Caco-2 (cell line): ENCODE results near the gene NDUFC2. TPM values are rescaled to one million over a fixed set of nuclear protein-coding genes. Genes with fewer than 3 reads are reported as not detected.

ENCODE experiments used
- BruUV-seq: library from RNA; stranded (reverse); fragments of 400-500 nt; replicated peaks from 2 replicates; lab custom pipeline; 2021; lab: Mats Ljungman, UMichigan
- CTCF ChIA-PET: fragments of 300-600 bp; sonication (Branson Sonifier 250); formaldehyde crosslinking; loops from one replicate; lab custom pipeline; 2022; ENCODE audit warnings: antibody characterized with exemption; lab: Charles Lee
- POLR2A ChIA-PET: fragments of 300-600 bp; sonication (Branson Sonifier 250); formaldehyde crosslinking; loops from one replicate; lab custom pipeline; 2022; ENCODE audit warnings: antibody characterized with exemption; lab: Charles Lee
- DNase-seq, 2 experiments: peaks; one replicate each; pipeline versions ENCODE4 v3.0.0 to v3.0.0-alpha.2; 2020 to 2022
- H3K27me3 ChIP-seq: replicated peaks from 2 replicates; pipeline ENCODE4 v1.6.0; 2011; ENCODE audit warnings: low read length; ENCODE audit not compliant: control insufficient read depth, insufficient read depth
- H3K36me3 ChIP-seq: 2 replicates; pipeline ENCODE4 v1.5.1; 2011; ENCODE audit warnings: low read length; ENCODE audit not compliant: control insufficient read depth, insufficient read depth
- H3K4me1 ChIP-seq: fragments of 250-450 bp; sonication (Bioruptor Pico); 2 replicates; pipeline ENCODE4 v1.5.1; 2020; ENCODE audit warnings: mild to moderate bottlenecking
- H3K4me3 ChIP-seq: 2 replicates; pipeline ENCODE4 v1.5.1; 2011; ENCODE audit warnings: low read depth, mild to moderate bottlenecking, control low read depth, low read length
- H3K9me3 ChIP-seq: fragments of 250-450 bp; sonication (Bioruptor Pico); 2 replicates; pipeline ENCODE4 v1.5.1; 2020; ENCODE audit warnings: mild to moderate bottlenecking, moderate library complexity
- H3K27ac Mint-ChIP-seq: one replicate; pipeline ENCODE4 v1.8.0; 2022; ENCODE audit warnings: mixed read lengths; ENCODE audit not compliant: unreplicated experiment
- H3K27me3 Mint-ChIP-seq: one replicate; pipeline ENCODE4 v1.8.0; 2022; ENCODE audit warnings: mixed read lengths; ENCODE audit not compliant: insufficient read depth, unreplicated experiment
- H3K36me3 Mint-ChIP-seq: one replicate; pipeline ENCODE4 v1.8.0; 2022; ENCODE audit warnings: mild to moderate bottlenecking, mixed read lengths; ENCODE audit not compliant: insufficient read depth, unreplicated experiment
- H3K4me1 Mint-ChIP-seq: one replicate; pipeline ENCODE4 v1.8.0; 2022; ENCODE audit warnings: low read depth, mixed read lengths; ENCODE audit not compliant: unreplicated experiment
- H3K4me3 Mint-ChIP-seq: one replicate; pipeline ENCODE4 v1.8.0; 2022; ENCODE audit warnings: mild to moderate bottlenecking, moderate library complexity, mixed read lengths; ENCODE audit not compliant: unreplicated experiment
- H3K9me3 Mint-ChIP-seq: one replicate; pipeline ENCODE4 v1.8.0; 2022; ENCODE audit warnings: mixed read lengths; ENCODE audit not compliant: unreplicated experiment
- intact Hi-C: fragments of 100-400 bp; cut with micrococcal nuclease; formaldehyde crosslinking; loops from one replicate; pipeline ENCODE4 v1.10.0; 2022; ENCODE audit not compliant: unreplicated experiment
- total RNA-seq: library from RNA; stranded (reverse); gene quantifications from 2 replicates; pipeline ENCODE4 v1.2.3, GENCODE V29; 2022
- TF ChIP-seq, protein P1 (sequence below), 2 experiments: fragments of 200-600 bp in 1 of 2; IDR thresholded peaks; 1 replicate in 1 of 2; 2 replicates in 1 of 2; pipeline versions ENCODE4 v1.5.1 to v1.8.0; 2011 to 2022; ENCODE audit warnings: antibody characterized with exemption in 1 of 2, control low read depth in 1 of 2, inconsistent platforms in 1 of 2, low read depth in 1 of 2, low read length in 1 of 2, mild to moderate bottlenecking in 1 of 2, moderate library complexity in 1 of 2; ENCODE audit not compliant: insufficient read depth in 1 of 2, severe bottlenecking in 1 of 2, unreplicated experiment in 1 of 2

The NDUFC2 gene
- total RNA-seq, 1 experiment from 2014 or later, result 732 TPM

DNA sequence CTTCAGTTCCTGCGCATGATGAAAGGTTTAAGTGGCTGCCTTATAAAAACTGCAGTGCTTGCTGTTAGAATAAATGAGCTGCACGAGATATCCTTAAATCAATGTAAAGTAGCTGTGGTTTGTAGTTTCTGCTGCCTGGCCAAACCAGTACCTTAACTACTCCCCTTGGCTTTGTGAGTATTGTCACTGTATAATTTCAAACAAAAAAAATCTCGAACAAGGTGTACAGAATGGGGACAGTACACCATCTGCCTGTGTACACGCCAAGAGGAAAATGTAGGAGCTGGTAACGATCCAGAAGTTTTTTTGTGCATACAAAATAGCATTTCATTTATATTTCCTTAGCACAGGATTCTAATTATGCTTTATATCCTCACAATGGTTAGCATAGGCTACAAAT is 20.6 kb upstream of the NDUFC2 start:
- no peak for DNase-seq
- Mint-ChIP-seq H3K9me3 (no peaks in the 10 kb centered on the region), H3K4me3 (no peak overlapping the region), H3K27me3 (no peaks in the 10 kb centered on the region), H3K27ac (no peak overlapping the region), H3K36me3 (peaks cover 79% of the 10 kb centered on the region), H3K4me1 (peaks cover 25% of the 10 kb centered on the region)
- CTCF ChIA-PET, result interaction anchor here (0.6 kb wide), 1 partner anchor 106 kb away, joined by 7 read pairs; the partner anchor contains the start of gene INTS4
- no peaks in the 10 kb centered on the region for H3K9me3 ChIP-seq
- H3K27me3 ChIP-seq, result no peaks in the 10 kb centered on the region
- POLR2A ChIA-PET, result interaction anchor here (0.5 kb wide), 1 partner anchor 108 kb away, joined by 3 read pairs; no protein-coding TSS in a partner anchor
- intact Hi-C loops, result no loop called here
- peaks cover 2% of the 10 kb centered on the region; the same call in 1 of the 2 replicates for H3K36me3 ChIP-seq
- BruUV-seq, result no TSS peak
- H3K4me1 ChIP-seq, result peaks cover 6% of the 10 kb centered on the region; the same call in 1 of the 2 replicates
- H3K4me3 ChIP-seq, result no peak overlapping the region
- TF ChIP-seq, protein P1, sequence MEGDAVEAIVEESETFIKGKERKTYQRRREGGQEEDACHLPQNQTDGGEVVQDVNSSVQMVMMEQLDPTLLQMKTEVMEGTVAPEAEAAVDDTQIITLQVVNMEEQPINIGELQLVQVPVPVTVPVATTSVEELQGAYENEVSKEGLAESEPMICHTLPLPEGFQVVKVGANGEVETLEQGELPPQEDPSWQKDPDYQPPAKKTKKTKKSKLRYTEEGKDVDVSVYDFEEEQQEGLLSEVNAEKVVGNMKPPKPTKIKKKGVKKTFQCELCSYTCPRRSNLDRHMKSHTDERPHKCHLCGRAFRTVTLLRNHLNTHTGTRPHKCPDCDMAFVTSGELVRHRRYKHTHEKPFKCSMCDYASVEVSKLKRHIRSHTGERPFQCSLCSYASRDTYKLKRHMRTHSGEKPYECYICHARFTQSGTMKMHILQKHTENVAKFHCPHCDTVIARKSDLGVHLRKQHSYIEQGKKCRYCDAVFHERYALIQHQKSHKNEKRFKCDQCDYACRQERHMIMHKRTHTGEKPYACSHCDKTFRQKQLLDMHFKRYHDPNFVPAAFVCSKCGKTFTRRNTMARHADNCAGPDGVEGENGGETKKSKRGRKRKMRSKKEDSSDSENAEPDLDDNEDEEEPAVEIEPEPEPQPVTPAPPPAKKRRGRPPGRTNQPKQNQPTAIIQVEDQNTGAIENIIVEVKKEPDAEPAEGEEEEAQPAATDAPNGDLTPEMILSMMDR (IDR thresholded peaks at IDR 0.05; ENCODE audit: insufficient read depth in 1 of 2, low read depth in 1 of 2, low read length in 1 of 2, severe bottlenecking in 1 of 2, unreplicated experiment in 1 of 2), result no peak

GRCh38 chr11:78099666-78100065 is 20.0 kb upstream of the NDUFC2 start:
- H3K27me3 ChIP-seq, result no peaks in the 10 kb centered on the region
- ChIA-PET POLR2A (no interaction called here), CTCF (no interaction called here)
- H3K4me1 ChIP-seq, result peaks cover 6% of the 10 kb centered on the region; the same call in 1 of the 2 replicates
- peaks cover 78% of the 10 kb centered on the region for H3K36me3 Mint-ChIP-seq
- no peak overlapping the region for H3K4me3 ChIP-seq
- peak overlapping the region; percentile 26 for H3K27ac Mint-ChIP-seq
- H3K27me3 Mint-ChIP-seq, result no peaks in the 10 kb centered on the region
- no peaks in the 10 kb centered on the region for H3K9me3 ChIP-seq
- BruUV-seq, result no TSS peak
- peaks cover 25% of the 10 kb centered on the region for H3K4me1 Mint-ChIP-seq
- no peak for DNase-seq
- H3K36me3 ChIP-seq, result peaks cover 3% of the 10 kb centered on the region
- TF ChIP-seq, protein P1 (IDR thresholded peaks at IDR 0.05; ENCODE audit: insufficient read depth in 1 of 2, low read depth in 1 of 2, low read length in 1 of 2, severe bottlenecking in 1 of 2, unreplicated experiment in 1 of 2), result no peak
- no peak overlapping the region for H3K4me3 Mint-ChIP-seq
- intact Hi-C loops, result no loop called here
- no peaks in the 10 kb centered on the region for H3K9me3 Mint-ChIP-seq

GRCh38 chr11:78097666-78098385 is 18.2 kb upstream of the NDUFC2 start:
- no peaks in the 10 kb centered on the region for H3K27me3 ChIP-seq
- peaks cover 7% of the 10 kb centered on the region for H3K9me3 ChIP-seq
- BruUV-seq, result no TSS peak
- ChIA-PET CTCF (no interaction called here), POLR2A (no interaction called here)
- no peak for DNase-seq
- Mint-ChIP-seq H3K36me3 (peaks cover 80% of the 10 kb centered on the region), H3K27ac (no peak overlapping the region), H3K27me3 (no peaks in the 10 kb centered on the region), H3K9me3 (peaks cover under 1% of the 10 kb centered on the region), H3K4me1 (peaks cover 25% of the 10 kb centered on the region), H3K4me3 (no peak overlapping the region)
- H3K4me3 ChIP-seq, result no peak overlapping the region
- H3K36me3 ChIP-seq, result peaks cover 8% of the 10 kb centered on the region
- TF ChIP-seq, protein P1 (IDR thresholded peaks at IDR 0.05; ENCODE audit: insufficient read depth in 1 of 2, low read depth in 1 of 2, low read length in 1 of 2, severe bottlenecking in 1 of 2, unreplicated experiment in 1 of 2), result no peak
- H3K4me1 ChIP-seq, result peaks cover 6% of the 10 kb centered on the region; the same call in 1 of the 2 replicates
- intact Hi-C loops, result no loop called here
